Activated CD4-positive, alpha-beta T cell treated with anti-CD3 and anti-CD28 coated beads for 36 hours (primary cell): Measurements from ENCODE around the gene ZSWIM1. TPM values are rescaled to one million over a fixed set of nuclear protein-coding genes. Genes with fewer than 3 reads are reported as not detected.

Experiments used
- ATAC-seq: fragments of 200-7000 bp; cut with Tn5 transposase; one replicate; pipeline ENCODE4 v1.10.0; 2021; ENCODE audit warnings: mild to moderate bottlenecking, moderate library complexity
- CTCF ChIA-PET: fragments of 350-600 bp; sonication (Branson Sonifier 250); formaldehyde crosslinking; loops from one replicate; lab custom pipeline; 2021; ENCODE audit warnings: antibody characterized with exemption; lab: Charles Lee
- POLR2A ChIA-PET: fragments of 350-600 bp; sonication (Branson Sonifier 250); formaldehyde crosslinking; loops from one replicate; lab custom pipeline; 2021; ENCODE audit warnings: antibody characterized with exemption, inconsistent platforms; lab: Charles Lee
- DNase-seq: peaks from one replicate; pipeline ENCODE4 v3.0.0-alpha.2; 2020
- H3K27ac Mint-ChIP-seq: one replicate; pipeline ENCODE4 v1.8.0; 2021; ENCODE audit warnings: mixed read lengths
- H3K27me3 Mint-ChIP-seq: one replicate; pipeline ENCODE4 v1.8.0; 2021; ENCODE audit warnings: mixed read lengths
- H3K36me3 Mint-ChIP-seq: one replicate; pipeline ENCODE4 v1.8.0; 2021; ENCODE audit warnings: low read depth, mixed read lengths
- H3K4me1 Mint-ChIP-seq: one replicate; pipeline ENCODE4 v1.8.0; 2021; ENCODE audit warnings: mixed read lengths
- H3K4me3 Mint-ChIP-seq: one replicate; pipeline ENCODE4 v1.8.0; 2021; ENCODE audit warnings: mild to moderate bottlenecking, moderate library complexity, mixed read lengths
- H3K9me3 Mint-ChIP-seq: one replicate; pipeline ENCODE4 v1.8.0; 2021; ENCODE audit warnings: low read depth, mixed read lengths
- intact Hi-C, 2 experiments: fragments of 100-400 bp; cut with DNase I in 1 of 2; cut with micrococcal nuclease in 1 of 2; formaldehyde crosslinking; loops; one replicate each; pipeline versions ENCODE4 v1.14.2 to v1.15.1; 2022 to 2024; cut with DNase I, micrococcal nuclease
- total RNA-seq, 2 experiments: library from RNA; stranded (reverse); gene quantifications; one replicate each; pipeline ENCODE4 v1.2.3, GENCODE V29; 2021

The ZSWIM1 gene
- total RNA-seq, 2 experiments from 2014 or later: 9.4 to 10.7 TPM

DNA sequence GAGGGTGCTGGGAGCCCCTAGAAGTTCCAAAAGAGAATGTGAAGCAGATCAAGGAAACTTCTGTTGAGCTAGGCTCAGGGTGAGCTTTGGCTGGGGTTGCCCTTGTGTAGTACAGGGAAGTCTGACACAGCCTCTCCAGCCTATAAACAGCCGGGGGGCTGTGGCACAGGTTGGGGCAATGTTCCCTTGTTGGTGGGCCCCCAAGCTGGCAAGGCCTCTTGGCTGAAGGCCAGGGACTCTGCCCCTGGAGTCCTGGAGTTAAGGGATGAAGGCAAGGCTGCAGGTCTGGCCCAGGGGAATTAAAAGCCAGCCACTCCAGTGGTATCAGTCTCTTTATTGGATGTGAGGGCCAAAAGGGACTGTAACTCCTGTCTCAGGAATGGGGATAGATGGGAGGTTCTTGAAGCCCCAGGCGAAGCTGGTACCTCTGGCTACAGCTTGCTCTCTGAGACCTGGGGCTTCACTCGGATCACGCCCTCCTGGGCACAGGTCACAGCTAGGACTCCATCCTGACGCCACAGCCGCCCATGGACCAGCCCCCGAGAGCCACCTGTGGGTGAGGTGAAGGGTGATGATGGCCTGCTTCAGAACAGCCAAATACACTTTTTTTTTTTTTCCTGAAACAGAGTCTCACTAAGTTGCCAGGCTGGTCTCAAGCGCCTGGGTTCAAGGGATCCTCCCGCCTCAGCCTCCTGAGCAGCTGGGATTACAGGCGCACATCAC, 39.5 kb upstream of the ZSWIM1 start:
- ChIA-PET POLR2A (no interaction called here), CTCF (no interaction called here)
- ATAC-seq (no peak), DNase-seq (no peak)
- Mint-ChIP-seq H3K27me3 (no peaks in the 10 kb centered on the region), H3K36me3 (peaks cover 4% of the 10 kb centered on the region), H3K27ac (no peak overlapping the region), H3K4me3 (no peak overlapping the region), H3K4me1 (no peaks in the 10 kb centered on the region), H3K9me3 (no peaks in the 10 kb centered on the region)
- intact Hi-C loops: no loop called here

DNA sequence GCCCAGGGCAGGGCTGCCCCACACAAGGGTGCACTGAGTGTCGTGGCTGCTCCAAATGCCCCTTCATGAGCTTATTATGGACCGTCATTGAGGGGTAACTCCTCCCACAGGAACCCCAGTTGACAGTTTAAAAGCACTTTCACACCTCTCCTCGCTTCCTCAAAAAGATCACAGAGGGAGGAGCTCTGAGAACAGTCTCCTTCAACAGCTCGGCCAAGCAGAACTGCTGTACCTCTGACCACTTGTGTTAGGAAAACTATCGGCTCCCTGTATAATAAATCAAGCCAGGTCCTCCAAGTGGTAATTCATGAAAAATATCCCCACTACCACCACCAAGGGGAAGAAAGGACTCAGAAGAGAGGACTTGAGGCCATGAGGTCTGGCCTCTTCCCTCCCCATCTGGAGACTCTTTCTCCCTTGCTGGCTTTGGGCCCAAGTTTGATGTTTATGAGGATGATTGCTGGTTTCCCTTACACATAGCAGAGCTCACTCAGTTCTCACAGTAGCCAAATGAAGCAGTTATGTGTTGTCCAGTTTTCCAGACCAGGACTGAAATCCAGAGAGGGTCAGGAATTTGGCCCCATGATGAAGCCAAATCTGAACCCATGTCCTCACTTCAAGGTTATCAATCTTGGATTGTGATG, 38.7 kb upstream of the ZSWIM1 start:
- DNase-seq: no peak
- H3K4me3 Mint-ChIP-seq: no peak overlapping the region
- no peaks in the 10 kb centered on the region for H3K9me3 Mint-ChIP-seq
- POLR2A ChIA-PET: no interaction called here
- H3K36me3 Mint-ChIP-seq: peaks cover 4% of the 10 kb centered on the region
- H3K27me3 Mint-ChIP-seq: no peaks in the 10 kb centered on the region
- CTCF ChIA-PET: interaction anchor here (0.8 kb wide), 1 partner anchor 395 kb away, joined by 3 read pairs; no protein-coding TSS in a partner anchor
- no peak overlapping the region for H3K27ac Mint-ChIP-seq
- ATAC-seq: no peak
- no peaks in the 10 kb centered on the region for H3K4me1 Mint-ChIP-seq
- intact Hi-C loops: no loop called here

DNA sequence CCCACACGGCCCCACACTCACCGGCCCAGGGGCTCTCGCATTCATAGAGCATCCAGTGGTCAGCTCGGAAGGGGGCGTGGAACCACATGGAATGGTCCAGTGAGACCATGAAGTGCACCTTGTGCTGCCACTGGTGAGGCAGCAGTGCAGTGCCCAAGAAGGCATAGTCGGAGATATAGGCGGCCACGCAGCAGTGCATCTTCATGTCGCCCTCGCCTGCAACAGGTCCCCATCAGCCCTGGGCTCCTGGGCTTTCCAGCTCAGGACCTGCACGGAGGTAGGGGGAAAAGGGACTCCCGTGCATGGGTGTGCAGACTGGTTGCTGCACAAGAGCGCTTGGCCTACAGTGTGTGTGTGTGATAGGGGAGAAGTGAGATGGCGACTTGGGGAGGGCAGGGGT, 37.5 kb upstream of the ZSWIM1 start:
- peaks cover 9% of the 10 kb centered on the region for H3K36me3 Mint-ChIP-seq
- no peaks in the 10 kb centered on the region for H3K4me1 Mint-ChIP-seq
- no peak overlapping the region for H3K4me3 Mint-ChIP-seq
- CTCF ChIA-PET: interaction anchor here (0.6 kb wide), 1 partner anchor 72 kb away, joined by 4 read pairs; no protein-coding TSS in a partner anchor
- intact Hi-C loops: no loop called here
- no peaks in the 10 kb centered on the region for H3K9me3 Mint-ChIP-seq
- H3K27me3 Mint-ChIP-seq: no peaks in the 10 kb centered on the region
- ATAC-seq: no peak
- H3K27ac Mint-ChIP-seq: no peak overlapping the region
- DNase-seq: no peak
- POLR2A ChIA-PET: no interaction called here

DNA sequence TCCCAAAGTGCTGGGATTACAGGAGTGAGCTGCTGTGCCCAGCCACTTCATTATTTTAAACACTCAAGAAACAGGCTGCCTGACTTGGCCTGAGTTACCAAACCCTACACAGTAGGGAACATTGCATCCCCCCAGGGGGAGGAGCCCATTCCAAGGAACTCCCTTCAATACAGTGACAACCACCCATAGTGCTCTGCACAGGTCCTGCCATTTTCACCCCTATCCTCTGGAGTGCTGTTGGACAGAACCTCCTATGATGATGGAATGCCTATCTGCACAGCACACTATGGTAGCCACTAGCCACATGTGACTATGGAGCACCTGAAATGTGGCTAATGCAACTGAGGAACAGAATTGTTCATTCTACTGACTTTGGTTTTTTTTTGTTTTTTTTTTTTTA, 35.6 kb upstream of the ZSWIM1 start:
- H3K4me3 Mint-ChIP-seq: no peak overlapping the region
- H3K4me1 Mint-ChIP-seq: no peaks in the 10 kb centered on the region
- ChIA-PET POLR2A (no interaction called here), CTCF (interaction anchor here (1.0 kb wide), 1 partner anchor 14 kb away, joined by 3 read pairs; no protein-coding TSS in a partner anchor)
- peaks cover 11% of the 10 kb centered on the region for H3K36me3 Mint-ChIP-seq
- ATAC-seq: no peak
- no peaks in the 10 kb centered on the region for H3K9me3 Mint-ChIP-seq
- H3K27me3 Mint-ChIP-seq: no peaks in the 10 kb centered on the region
- DNase-seq: no peak
- intact Hi-C loops: no loop called here
- no peak overlapping the region for H3K27ac Mint-ChIP-seq

DNA sequence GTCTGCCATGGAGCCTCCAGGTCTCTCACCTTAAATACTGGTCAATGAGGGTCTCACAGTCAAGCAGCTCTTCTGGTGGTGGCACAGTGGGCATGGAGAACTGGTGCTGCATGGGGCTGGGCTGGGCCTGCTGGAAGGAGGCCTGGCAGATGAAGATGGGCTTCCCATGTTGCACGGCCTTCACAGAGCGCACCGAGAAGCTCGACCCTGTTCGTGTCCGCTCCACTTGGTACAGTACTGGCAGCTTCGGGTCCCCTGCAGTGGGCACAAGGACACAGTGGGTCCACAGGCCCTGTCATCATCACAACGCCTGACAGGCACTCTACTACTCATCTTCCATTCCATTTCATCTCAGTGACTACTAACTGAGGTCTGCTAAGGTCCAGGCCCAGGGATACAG, 32.6 kb upstream of the ZSWIM1 start:
- Mint-ChIP-seq H3K4me3 (no peak overlapping the region), H3K4me1 (peaks cover under 1% of the 10 kb centered on the region), H3K9me3 (no peaks in the 10 kb centered on the region), H3K27ac (no peak overlapping the region), H3K27me3 (no peaks in the 10 kb centered on the region), H3K36me3 (peaks cover 18% of the 10 kb centered on the region)
- ChIA-PET POLR2A (interaction anchor here (0.6 kb wide), 1 partner anchor 33 kb away, joined by 3 read pairs; no protein-coding TSS in a partner anchor), CTCF (no interaction called here)
- intact Hi-C loops: no loop called here
- ATAC-seq (no peak), DNase-seq (no peak)

DNA sequence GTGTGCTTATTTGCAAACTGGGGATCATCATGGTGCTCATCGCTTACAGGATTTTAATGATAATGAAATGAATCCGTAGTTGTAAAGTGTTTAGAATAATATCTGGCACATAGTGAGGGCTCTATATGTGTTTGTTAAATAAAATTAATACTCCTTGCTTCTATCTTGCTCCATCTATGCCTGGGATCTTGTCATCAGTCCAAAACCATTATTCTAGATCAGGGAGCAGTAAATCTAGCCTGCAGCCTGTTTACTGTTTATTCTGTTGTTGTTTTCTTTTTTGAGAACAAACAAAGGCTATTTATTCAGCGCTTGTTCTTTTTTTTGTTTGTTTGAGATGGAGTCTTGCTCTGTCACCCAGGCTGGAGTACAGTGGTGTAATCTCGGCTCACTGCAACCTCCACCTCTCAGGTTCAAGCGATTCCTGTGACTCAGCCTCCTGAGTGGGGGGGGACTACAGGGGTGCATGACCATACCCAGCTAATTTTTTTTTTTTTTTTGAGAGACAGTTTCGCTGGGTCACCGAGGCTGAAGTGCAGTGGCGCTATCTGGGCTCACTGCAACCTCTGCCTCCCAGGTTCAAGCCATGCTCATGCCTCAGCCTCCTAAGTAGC, 32.0 kb upstream of the ZSWIM1 start:
- intact Hi-C loops: no loop called here
- Mint-ChIP-seq H3K4me3 (no peak overlapping the region), H3K4me1 (peaks cover 6% of the 10 kb centered on the region), H3K36me3 (peaks cover 18% of the 10 kb centered on the region), H3K27ac (no peak overlapping the region), H3K9me3 (no peaks in the 10 kb centered on the region), H3K27me3 (no peaks in the 10 kb centered on the region)
- ChIA-PET POLR2A (no interaction called here), CTCF (interaction anchor here (0.8 kb wide), 1 partner anchor 393 kb away, joined by 3 read pairs; no protein-coding TSS in a partner anchor)
- ATAC-seq (no peak), DNase-seq (no peak)

DNA sequence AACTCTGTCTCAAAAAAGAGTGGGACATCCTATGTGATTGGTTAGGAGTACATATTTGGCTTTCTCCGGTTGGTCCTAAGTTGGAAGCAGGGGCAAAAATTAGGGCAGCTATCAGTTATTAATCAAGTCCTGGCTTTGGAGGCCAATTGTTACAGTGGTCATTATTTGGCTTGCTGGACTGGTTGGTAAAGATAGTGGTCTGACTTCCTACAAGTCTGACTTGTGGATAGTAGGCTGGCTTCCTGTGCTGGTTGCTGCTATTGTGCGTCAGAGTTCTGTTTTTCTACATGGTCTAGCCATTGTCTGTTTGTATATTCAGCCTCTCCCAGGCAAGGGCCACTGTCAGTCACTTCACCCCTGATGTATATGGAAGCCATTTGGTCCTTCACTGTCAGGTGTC, 30.8 kb upstream of the ZSWIM1 start:
- intact Hi-C loops: no loop called here
- ATAC-seq (no peak), DNase-seq (no peak)
- Mint-ChIP-seq H3K4me3 (no peak overlapping the region), H3K27me3 (no peaks in the 10 kb centered on the region), H3K27ac (no peak overlapping the region), H3K36me3 (peaks cover 23% of the 10 kb centered on the region), H3K9me3 (no peaks in the 10 kb centered on the region), H3K4me1 (peaks cover 12% of the 10 kb centered on the region)
- ChIA-PET CTCF (interaction anchor here (0.7 to 0.8 kb wide), 3 partner anchors 12 to 394 kb away, joined by 3 read pairs; no protein-coding TSS in a partner anchor), POLR2A (no interaction called here)

DNA sequence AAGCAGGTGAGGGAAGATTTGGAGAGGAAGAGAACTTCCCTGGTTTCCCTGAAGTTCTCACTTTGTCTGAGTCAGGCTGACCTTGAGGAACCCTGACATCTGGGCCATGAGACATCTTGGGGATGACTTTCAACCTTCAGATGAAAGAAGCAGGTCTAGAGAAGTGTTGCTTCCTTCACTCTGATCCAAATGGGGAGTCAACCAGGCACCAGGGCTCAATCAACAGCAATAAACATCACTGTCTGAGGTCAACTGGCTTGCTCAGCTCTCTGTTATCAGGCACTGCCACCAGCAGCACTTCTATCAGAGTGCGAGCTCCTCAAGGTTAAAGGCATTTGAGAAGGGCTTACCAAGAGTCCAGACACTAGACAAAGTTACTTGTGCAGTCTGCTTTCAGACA, 30.1 kb upstream of the ZSWIM1 start:
- Mint-ChIP-seq H3K9me3 (no peaks in the 10 kb centered on the region), H3K4me3 (no peak overlapping the region), H3K27ac (no peak overlapping the region), H3K36me3 (peaks cover 20% of the 10 kb centered on the region), H3K4me1 (peaks cover 16% of the 10 kb centered on the region), H3K27me3 (no peaks in the 10 kb centered on the region)
- ATAC-seq (no peak), DNase-seq (no peak)
- intact Hi-C loops: no loop called here
- ChIA-PET CTCF (interaction anchor here (1.3 kb wide), 1 partner anchor 38 kb away, joined by 3 read pairs; no protein-coding TSS in a partner anchor), POLR2A (interaction anchor here (0.6 kb wide), 1 partner anchor 34 kb away, joined by 3 read pairs; no protein-coding TSS in a partner anchor)

DNA sequence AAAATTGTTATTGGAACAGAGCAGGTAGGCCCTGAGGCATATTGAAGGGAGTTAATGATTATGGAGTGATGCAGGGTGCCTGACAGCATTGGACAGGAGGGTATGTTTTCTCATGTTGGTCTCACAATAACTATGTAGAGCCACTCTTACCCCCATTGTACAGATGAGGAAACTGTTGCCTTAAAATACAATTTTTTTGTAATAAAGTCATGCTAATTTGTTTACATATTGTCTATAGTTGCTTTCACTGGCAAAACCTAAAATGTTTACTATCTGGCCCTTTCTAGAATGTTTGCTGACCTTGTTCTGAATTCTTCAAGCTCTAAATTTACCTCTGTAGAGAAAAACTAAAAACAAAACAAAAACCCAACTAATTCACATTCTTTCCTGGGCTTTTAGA, 29.5 kb upstream of the ZSWIM1 start:
- Mint-ChIP-seq H3K4me3 (no peak overlapping the region), H3K27me3 (no peaks in the 10 kb centered on the region), H3K9me3 (no peaks in the 10 kb centered on the region), H3K27ac (no peak overlapping the region), H3K4me1 (peaks cover 21% of the 10 kb centered on the region), H3K36me3 (peaks cover 20% of the 10 kb centered on the region)
- ChIA-PET CTCF (interaction anchor here (1.3 kb wide), 1 partner anchor 37 kb away, joined by 3 read pairs; no protein-coding TSS in a partner anchor), POLR2A (no interaction called here)
- ATAC-seq (no peak), DNase-seq (no peak)
- intact Hi-C loops: no loop called here

DNA sequence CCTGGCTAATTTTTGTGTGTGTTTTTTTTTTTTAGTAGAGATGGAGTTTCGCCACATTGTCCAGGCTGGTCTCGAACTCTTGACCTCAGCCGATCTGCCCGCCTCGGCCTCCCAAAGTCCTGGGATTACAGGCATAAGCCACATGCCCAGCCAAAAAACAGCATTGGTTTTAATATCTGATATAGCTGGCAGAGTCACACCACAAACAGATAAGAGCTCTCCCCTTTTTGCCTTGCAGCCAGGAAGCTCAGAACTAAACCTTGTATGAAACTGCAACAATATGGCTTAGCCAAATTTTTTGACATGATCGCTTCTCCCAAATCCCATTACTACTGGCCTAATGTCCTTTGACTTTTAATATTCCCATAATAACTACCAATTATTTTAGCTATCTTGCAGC, 28.7 kb upstream of the ZSWIM1 start:
- Mint-ChIP-seq H3K27me3 (no peaks in the 10 kb centered on the region), H3K4me1 (peaks cover 22% of the 10 kb centered on the region), H3K27ac (no peak overlapping the region), H3K9me3 (no peaks in the 10 kb centered on the region), H3K4me3 (no peak overlapping the region), H3K36me3 (peaks cover 20% of the 10 kb centered on the region)
- intact Hi-C loops: no loop called here
- DNase-seq (no peak), ATAC-seq (no peak)
- POLR2A ChIA-PET: no interaction called here
- CTCF ChIA-PET: interaction anchor here (0.6 to 1.3 kb wide), 5 partner anchors 20 to 118 kb away, joined by 3 to 4 read pairs (median 3); no protein-coding TSS in a partner anchor

DNA sequence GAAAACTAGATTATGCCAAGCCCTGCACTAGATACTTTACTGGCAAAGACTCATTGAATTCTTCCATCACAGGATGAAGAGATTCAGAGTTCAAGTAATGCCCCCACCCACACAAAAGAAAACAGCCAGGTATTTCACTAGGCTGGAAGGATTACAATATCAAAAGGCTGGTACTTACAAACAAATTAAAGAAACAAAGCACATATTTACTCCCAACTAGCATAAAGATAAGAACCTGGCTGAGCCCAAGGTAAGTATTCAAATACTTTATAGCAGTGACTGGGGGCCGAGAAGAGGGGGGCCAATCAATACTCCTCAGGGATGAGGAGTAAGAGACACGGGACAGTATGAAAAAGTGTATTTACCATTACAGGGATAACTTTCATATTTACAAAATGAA, 27.5 kb upstream of the ZSWIM1 start:
- ATAC-seq: no peak
- POLR2A ChIA-PET: no interaction called here
- Mint-ChIP-seq H3K27ac (no peak overlapping the region), H3K27me3 (no peaks in the 10 kb centered on the region), H3K4me3 (no peak overlapping the region), H3K9me3 (no peaks in the 10 kb centered on the region), H3K36me3 (peaks cover 15% of the 10 kb centered on the region), H3K4me1 (peaks cover 29% of the 10 kb centered on the region)
- no peak for DNase-seq
- intact Hi-C loops: no loop called here
- CTCF ChIA-PET: interaction anchor here (0.8 to 1.3 kb wide), 2 partner anchors 29 to 134 kb away, joined by 3 read pairs; no protein-coding TSS in a partner anchor
